Measurements from ENCODE around the gene NEK6. TPM values are rescaled to one million over a fixed set of nuclear protein-coding genes. Genes with fewer than 3 reads are reported as not detected.

Gene NEK6
- total RNA-seq, 3 donors from 2014 or later (not counting 1 experiment from before 2014, with no cell fraction given), result 25.0 to 34.9 (median 33.0) TPM

- no peak overlapping the region for H3K4me3 Mint-ChIP-seq
- Histone ChIP-seq H3K36me3 (ENCODE audit: control insufficient read depth, insufficient read depth, low read length) (peaks cover 2% of the 10 kb centered on the region), H3K9me3 (ENCODE audit: control insufficient read depth, insufficient read depth, low read length) (no peaks in the 10 kb centered on the region), H3K27me3 (ENCODE audit: control insufficient read depth, insufficient read depth, low read length) (no peaks in the 10 kb centered on the region), H3K4me3 (ENCODE audit: low read length) (no peak overlapping the region), H3K27ac (ENCODE audit: low read length) (no peak overlapping the region), H3K4me1 (ENCODE audit: control insufficient read depth, insufficient read depth, low read length) (no peaks in the 10 kb centered on the region)
- no peak for DNase-seq
- no peaks in the 10 kb centered on the region for H3K27me3 Mint-ChIP-seq (ENCODE audit: low read depth in 2 of 2)
- intact Hi-C loops (cut with micrococcal nuclease), result no loop called here
- TF ChIP-seq CTCF (IDR thresholded peaks at IDR 0.05), result no peak
- H3K9me3 Mint-ChIP-seq, result no peaks in the 10 kb centered on the region
- peak overlapping the region in 1 of 2 donors; percentile 41 for H3K27ac Mint-ChIP-seq
- H3K4me1 Mint-ChIP-seq, result peaks cover 63 to 70% of the 10 kb centered on the region in 2 donors
- no peak for ATAC-seq
- 99% methylated on average over 9 of the region's 9 CpGs for WGBS (ENCODE audit: insufficient coverage)
- H3K36me3 Mint-ChIP-seq, result no peaks in the 10 kb centered on the region
These were observed 111.6 kb downstream of the NEK6 start for GRCh38 chr9:124369231-124369797.

GRCh38 chr9:124370896-124371582 lies 113.3 kb downstream of the NEK6 start:
- Histone ChIP-seq H3K27ac (ENCODE audit: low read length) (no peak overlapping the region), H3K27me3 (ENCODE audit: control insufficient read depth, insufficient read depth, low read length) (no peaks in the 10 kb centered on the region), H3K36me3 (ENCODE audit: control insufficient read depth, insufficient read depth, low read length) (peaks cover 2% of the 10 kb centered on the region), H3K4me3 (ENCODE audit: low read length) (no peak overlapping the region), H3K9me3 (ENCODE audit: control insufficient read depth, insufficient read depth, low read length) (no peaks in the 10 kb centered on the region), H3K4me1 (ENCODE audit: control insufficient read depth, insufficient read depth, low read length) (no peaks in the 10 kb centered on the region)
- Mint-ChIP-seq H3K4me3 (no peak overlapping the region), H3K27ac (no peak overlapping the region), H3K9me3 (no peaks in the 10 kb centered on the region), H3K4me1 (peaks cover 56 to 64% of the 10 kb centered on the region in 2 donors), H3K27me3 (ENCODE audit: low read depth in 2 of 2) (no peaks in the 10 kb centered on the region), H3K36me3 (no peaks in the 10 kb centered on the region)
- ATAC-seq (no peak), DNase-seq (no peak)
- no peak for TF ChIP-seq CTCF (IDR thresholded peaks at IDR 0.05)
- WGBS (ENCODE audit: insufficient coverage), result 91% methylated on average over 8 of the region's 9 CpGs
- intact Hi-C loops (cut with micrococcal nuclease), result no loop called here

GRCh38 chr9:124372038-124372437 lies 114.3 kb downstream of the NEK6 start:
- H3K9me3 Mint-ChIP-seq, result no peaks in the 10 kb centered on the region
- H3K4me1 Mint-ChIP-seq, result peaks cover 58 to 68% of the 10 kb centered on the region in 2 donors
- intact Hi-C loops (cut with micrococcal nuclease), result no loop called here
- H3K4me1 ChIP-seq (ENCODE audit: control insufficient read depth, insufficient read depth, low read length), result no peaks in the 10 kb centered on the region
- ATAC-seq (no peak), DNase-seq (no peak)
- peak overlapping the region in 1 of 2 donors; percentile 33 for H3K27ac Mint-ChIP-seq
- H3K36me3 Mint-ChIP-seq, result no peaks in the 10 kb centered on the region
- H3K4me3 ChIP-seq (ENCODE audit: low read length), result no peak overlapping the region
- no peak overlapping the region for H3K4me3 Mint-ChIP-seq
- no peak for TF ChIP-seq CTCF (IDR thresholded peaks at IDR 0.05)
- H3K9me3 ChIP-seq (ENCODE audit: control insufficient read depth, insufficient read depth, low read length), result no peaks in the 10 kb centered on the region
- no peaks in the 10 kb centered on the region for H3K27me3 Mint-ChIP-seq (ENCODE audit: low read depth in 2 of 2)
- no peak overlapping the region for H3K27ac ChIP-seq (ENCODE audit: low read length)
- no peaks in the 10 kb centered on the region for H3K27me3 ChIP-seq (ENCODE audit: control insufficient read depth, insufficient read depth, low read length)
- H3K36me3 ChIP-seq (ENCODE audit: control insufficient read depth, insufficient read depth, low read length), result peaks cover 2% of the 10 kb centered on the region
